GM18867 (cell line): Measurements from ENCODE around the gene SKA1.

Experiments used
- ATAC-seq: cut with Tn5 transposase; IDR thresholded peaks from one replicate; pipeline ENCODE4 v1.9.1; 2021; ENCODE audit warnings: mild to moderate bottlenecking, moderate library complexity; ENCODE audit not compliant: unreplicated experiment

The SKA1 gene

GRCh38 chr18:50374753-50375391 is at the start of gene SKA1:
TSS of gene SKA1 (plus strand) at chr18:50375046. CDS start at chr18:50375831, 785 bp downstream.
- peak; percentile 96 for ATAC-seq

GRCh38 chr18:50327983-50328382 is 46.9 kb upstream of the SKA1 start:
- ATAC-seq = no peak

- ATAC-seq = no peak
Observed at GRCh38 chr18:50330176-50330575, 44.7 kb upstream of the SKA1 start.

DNA sequence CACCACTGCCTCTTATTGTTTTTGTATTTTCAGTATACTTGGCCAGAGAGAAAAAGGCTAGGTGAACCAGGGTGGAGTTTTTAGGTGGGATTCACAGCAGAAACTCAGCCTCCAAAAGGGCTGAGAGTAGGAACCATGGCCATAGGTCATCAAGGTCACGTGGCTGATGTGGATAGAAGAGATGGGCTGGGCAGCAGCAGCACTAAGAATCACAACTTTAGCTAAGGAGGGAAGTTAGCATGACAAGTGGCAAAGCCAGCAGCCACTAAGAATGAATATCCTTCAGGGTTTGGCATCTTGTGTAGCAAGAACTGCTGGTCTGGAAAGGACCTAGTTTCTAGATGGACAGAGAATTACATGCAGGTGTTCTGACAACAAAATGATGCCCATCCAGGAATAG is 43.2 kb upstream of the SKA1 start:
- no peak for ATAC-seq

- peak; percentile 49 for ATAC-seq
Observed at GRCh38 chr18:50334546-50335152, 40.2 kb upstream of the SKA1 start.

DNA sequence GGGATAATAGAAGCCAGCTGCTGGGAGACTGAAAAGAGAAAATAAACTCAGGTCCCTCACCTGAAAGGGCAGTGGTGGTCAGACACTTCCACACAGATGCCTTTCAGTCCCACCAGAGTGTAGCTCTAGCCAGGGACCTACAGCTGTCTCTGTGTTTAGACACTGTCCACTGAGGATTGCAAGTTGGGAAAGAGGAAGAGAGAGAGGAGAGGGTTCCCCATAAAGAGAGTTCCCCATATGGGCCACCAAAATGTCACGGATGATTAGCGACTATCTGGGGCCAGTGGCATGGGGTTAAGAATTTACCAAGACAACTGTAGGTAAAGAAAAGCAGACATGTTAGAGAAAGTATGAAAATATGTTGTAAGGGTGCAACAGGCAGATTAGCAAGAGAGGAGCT is 36.7 kb upstream of the SKA1 start:
- no peak for ATAC-seq

DNA sequence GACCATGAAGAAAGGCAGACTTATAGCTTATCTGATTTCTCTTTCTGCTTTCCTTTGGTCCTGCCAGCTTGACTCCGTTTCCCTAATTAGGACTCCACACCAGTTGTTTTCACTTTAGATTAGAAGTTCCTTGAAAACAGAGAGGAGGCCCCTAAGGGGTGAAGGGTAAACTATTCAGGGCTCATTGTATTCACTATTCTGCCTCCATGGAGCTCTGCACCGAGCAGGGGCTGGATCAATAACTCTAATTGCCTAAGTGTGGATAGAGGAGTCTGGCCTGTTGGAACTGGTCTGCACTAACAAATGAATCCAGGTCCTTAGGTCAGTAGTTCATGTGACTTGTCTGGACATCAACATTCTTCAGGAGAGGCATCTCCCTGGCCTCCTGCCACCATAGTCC is 36.1 kb upstream of the SKA1 start:
- ATAC-seq = no peak

GRCh38 chr18:50340078-50340477 is 34.8 kb upstream of the SKA1 start:
- ATAC-seq = no peak

DNA sequence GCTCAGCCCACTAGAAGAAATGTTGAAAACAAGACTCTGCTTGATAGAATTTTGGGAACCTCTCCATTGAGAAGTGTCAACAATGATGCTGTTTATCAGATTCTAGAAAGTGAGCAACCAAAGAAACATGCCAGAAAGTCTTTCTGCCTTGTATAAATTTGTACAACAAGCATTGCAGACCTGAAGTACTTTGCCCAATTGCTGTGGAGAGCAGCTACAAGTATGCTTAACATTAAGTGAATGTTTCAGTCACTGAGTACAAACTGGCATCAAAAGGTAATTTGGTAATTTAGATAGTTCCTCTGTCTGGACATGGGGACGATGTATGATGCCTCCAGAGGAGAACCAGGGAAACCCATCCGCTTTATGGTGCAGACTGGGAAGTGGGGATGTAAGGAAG is 33.4 kb upstream of the SKA1 start:
- no peak for ATAC-seq

DNA sequence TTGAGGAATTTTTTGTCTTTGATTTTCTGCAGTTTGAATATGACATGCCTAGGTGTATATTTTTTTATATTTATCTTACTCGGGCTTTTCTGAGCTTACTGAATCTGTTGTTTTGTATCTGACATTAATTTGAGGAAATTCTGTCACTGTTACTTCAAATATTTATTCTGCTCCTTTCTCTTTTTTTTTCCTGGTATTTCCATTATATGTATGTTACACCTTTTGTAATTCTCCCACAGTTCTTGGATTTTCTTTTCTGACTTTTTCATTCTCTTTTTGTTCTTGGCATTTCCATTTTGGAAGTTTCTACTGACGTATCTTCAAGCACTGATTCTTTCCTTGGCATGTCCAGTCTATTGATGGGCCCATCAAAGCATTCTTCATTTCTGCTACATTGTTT is 24.1 kb upstream of the SKA1 start:
- ATAC-seq = no peak

DNA sequence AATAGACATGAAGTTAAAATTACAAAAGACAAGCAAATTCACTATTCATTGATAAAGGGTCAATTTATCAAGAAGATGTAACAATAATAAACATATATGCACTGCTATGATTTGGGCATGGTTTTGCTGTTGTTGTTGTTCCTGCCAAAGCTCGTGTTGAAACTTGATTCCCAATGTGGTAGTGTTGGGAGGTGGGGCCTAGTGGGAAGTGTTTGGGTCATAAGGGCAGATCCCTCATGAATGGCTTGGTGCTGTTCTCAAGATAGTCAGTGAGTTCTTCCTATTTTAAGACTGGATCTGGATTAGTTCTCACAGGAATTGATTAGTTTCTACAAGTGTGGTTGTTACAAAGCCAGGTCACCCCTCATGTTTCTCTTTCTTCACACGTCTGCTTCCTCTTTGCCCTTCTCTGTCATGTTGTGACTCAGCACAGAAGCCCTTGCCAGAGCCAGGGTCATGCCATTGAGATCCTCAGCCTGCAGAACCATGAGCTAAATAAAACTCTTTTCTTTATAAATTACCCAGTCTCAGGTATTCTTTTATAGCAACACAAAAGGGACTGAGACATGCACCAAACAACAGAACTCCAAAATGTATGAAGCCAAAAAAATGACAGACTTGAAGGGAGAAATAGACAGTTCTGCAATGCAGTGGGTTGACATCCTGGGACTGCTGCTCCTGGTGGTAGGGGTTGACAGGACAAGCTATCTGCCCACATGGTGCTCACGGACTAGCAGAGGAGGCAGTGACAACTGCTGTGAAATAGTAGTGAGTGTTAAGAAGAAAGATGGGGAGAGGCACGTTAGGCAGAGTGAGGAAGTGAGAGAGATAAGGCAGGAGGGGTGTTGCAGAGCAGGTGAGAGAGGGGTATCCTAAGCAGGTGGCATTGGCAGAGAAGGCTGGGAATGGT is 18.6 kb upstream of the SKA1 start:
- ATAC-seq = peak; percentile 81

DNA sequence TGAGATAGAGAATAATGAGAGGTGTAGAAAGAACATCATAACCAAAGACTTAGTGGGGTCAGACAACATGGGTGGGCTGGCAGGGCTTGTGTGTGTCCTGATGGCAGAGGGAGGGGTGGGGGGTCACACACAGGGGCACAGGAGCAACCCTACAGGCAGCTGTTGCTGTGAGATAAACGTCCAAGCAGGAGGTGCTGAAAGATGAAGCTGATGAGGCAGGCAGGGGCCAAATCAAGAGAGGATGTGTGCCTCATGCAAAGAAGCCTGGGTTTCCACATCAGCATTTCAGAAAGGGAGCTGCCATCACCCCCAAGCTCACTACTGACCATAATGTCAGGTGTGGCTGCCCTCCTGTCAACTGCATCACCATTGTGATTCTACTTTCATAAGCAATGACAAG is 16.0 kb upstream of the SKA1 start:
- ATAC-seq = no peak

DNA sequence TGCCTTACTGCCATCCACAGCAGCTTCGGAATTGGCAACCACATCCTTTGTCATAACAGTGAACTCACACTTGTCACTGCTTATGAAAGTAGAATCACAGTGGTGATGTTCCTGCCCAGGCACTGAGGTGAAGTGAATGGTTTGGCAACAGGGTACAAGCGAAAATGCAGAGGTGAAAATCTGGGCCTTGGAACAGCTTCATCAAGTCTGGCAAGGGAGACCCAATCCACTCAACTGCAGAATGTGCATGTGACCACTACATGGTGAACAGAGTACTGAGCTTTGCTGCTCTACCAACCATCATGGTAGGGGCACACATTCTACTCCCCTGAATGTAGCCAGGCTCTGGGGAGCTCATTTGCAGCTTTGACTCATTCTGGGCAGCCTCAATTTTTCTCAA is 15.0 kb upstream of the SKA1 start:
- no peak for ATAC-seq

- ATAC-seq = no peak
Observed at GRCh38 chr18:50360611-50361010, 14.2 kb upstream of the SKA1 start.

- ATAC-seq = no peak
Observed at GRCh38 chr18:50369672-50370071, 5.2 kb upstream of the SKA1 start.

GRCh38 chr18:50372743-50373142 is 2.1 kb upstream of the SKA1 start:
- ATAC-seq = no peak

- ATAC-seq = no peak
Observed at GRCh38 chr18:50373561-50374219, 1.2 kb upstream of the SKA1 start.

DNA sequence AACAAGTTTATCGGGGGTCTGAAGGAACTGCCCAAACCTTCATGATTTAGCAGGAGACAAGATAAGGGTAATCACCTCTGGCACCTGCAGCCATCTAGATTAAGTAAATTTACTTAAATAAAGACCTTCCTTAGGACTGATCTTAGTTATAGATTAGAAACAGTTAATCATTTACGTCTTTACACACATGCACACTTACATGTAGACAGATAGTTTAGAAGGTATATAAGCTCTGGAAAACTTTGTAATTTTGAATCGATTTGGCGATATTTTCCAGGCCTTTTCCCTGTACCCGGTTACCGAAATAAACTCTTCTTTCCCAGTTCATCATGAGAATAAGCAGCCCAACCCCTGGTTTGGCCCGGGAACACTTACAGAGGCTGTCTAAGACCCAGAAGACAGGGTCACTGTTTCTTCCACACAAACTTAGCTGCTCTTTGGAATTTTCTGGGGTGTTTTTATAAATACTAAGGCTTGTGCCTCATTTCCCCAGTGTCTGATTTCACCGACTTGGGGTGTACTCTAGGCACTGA is 560 bp upstream of the SKA1 start:
- ATAC-seq = no peak

DNA sequence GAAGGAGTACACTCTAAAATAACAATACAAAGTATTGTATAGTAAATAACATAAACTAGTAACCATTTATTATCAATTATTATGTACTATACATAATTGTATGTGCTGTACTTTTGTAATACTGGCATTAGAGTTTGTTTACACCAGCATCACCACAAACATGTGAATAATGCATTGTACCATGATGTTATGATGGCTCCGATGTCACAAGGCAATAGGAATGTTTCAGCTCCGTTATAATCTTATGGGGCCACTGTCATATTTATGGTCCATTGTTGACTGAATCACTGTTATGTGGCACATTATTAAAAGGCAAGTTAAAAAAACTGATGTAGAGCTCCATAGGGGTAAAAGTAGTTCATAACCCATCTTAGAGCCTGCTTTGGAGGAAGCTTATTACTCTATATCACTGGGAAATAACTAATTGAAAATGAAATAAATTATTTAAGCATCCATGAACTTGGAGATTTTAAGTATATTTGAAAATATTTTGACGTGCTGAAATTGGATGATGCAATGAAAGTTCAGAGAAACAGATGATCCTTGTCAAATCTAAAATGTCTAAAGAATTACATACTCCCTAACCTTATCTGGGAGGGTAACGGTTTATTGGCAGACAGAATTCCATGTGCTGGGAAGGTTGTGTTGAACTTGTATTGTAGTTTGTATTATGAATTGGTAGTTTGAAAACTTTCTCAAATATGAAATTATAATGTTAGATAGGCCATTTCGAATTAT is 2.4 kb downstream of the SKA1 start:
- no peak for ATAC-seq

DNA sequence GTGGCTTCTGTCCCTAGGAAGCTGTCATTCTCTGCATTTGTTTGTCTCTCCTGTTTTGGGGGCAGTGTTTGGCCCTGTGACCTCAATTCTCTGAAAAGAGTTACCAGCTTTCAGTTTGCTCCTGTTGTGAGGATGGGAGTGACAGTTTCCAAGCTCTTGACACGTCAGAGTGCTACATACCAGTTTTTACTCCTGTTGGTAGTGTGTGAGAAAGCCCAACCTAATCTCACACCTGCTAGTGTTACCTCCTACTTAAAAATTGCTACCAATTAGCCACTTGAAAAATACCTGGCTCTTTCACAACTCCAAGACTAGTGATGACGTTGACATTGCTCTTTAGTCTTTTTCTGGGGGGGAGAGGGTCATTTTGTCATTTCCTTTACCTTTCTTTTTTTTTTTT is 14.1 kb downstream of the SKA1 start:
- no peak for ATAC-seq
